GM12878 (cell line): ENCODE data around the gene MAML2. TPM values are rescaled to one million over a fixed set of nuclear protein-coding genes. Genes with fewer than 3 reads are reported as not detected.

Experiments used
- ATAC-seq: fragments of 200-7000 bp; cut with Tn5 transposase; 3 replicates; pipeline ENCODE4 v1.9.1; 2020; ENCODE audit warnings: mild to moderate bottlenecking, moderate library complexity
- BruUV-seq: library from RNA; stranded (reverse); fragments of 400-500 nt; replicated peaks from 2 replicates; lab custom pipeline; 2021; lab: Mats Ljungman, UMichigan
- CTCF ChIA-PET: fragments of 300-600 bp; sonication (Branson Sonifier 250); formaldehyde crosslinking; extraction: SDS; loops from one replicate; lab custom pipeline; 2021; ENCODE audit warnings: inconsistent platforms; lab: Yijun Ruan, JAX
- POLR2A ChIA-PET: fragments of 350-600 bp; formaldehyde crosslinking; extraction: SDS; loops from one replicate; lab custom pipeline; 2021; ENCODE audit warnings: inconsistent platforms; lab: Charles Lee
- RAD21 ChIA-PET: fragments of 300-600 bp; sonication (Branson Sonifier 250); formaldehyde crosslinking; loops from one replicate; lab custom pipeline; 2023; ENCODE audit warnings: antibody characterized with exemption; ENCODE audit not compliant: unreplicated experiment; lab: Charles Lee
- SMC1A ChIA-PET: fragments of 300-600 bp; sonication (Branson Sonifier 250); formaldehyde crosslinking; loops from one replicate; lab custom pipeline; 2023; ENCODE audit not compliant: unreplicated experiment, uncharacterized antibody; lab: Charles Lee
- DNase-seq: peaks from one replicate; pipeline ENCODE4 v3.0.0-alpha.2; 2011; ENCODE audit warnings: low read depth, low spot score
- FAIRE-seq: peaks from 3 replicates; lab custom pipeline; 2011; peaks lifted over from hg19 to GRCh38; lab: Jason Lieb, UNC
- H2AFZ ChIP-seq: 2 replicates; pipeline ENCODE4 v1.6.0; 2011; ENCODE audit warnings: low read depth, low read length, control low read depth; ENCODE audit not compliant: control insufficient read depth
- H3K27ac ChIP-seq: 2 replicates; pipeline ENCODE4 v1.5.1; 2011; ENCODE audit warnings: control low read depth; ENCODE audit not compliant: control insufficient read depth, insufficient read depth
- H3K27me3 ChIP-seq, 2 experiments: replicated peaks in 1 of 2; 2 replicates each; pipeline versions ENCODE4 v1.6.0 to v1.6.1; 2011; ENCODE audit warnings: low read length in 1 of 2; ENCODE audit not compliant: control insufficient read depth in 2 of 2, insufficient read depth in 2 of 2
- H3K36me3 ChIP-seq, 2 experiments: 2 replicates each; pipeline ENCODE4 v1.5.1; 2011; ENCODE audit warnings: low read length in 1 of 2; ENCODE audit not compliant: control insufficient read depth in 2 of 2, insufficient read depth in 2 of 2
- H3K4me1 ChIP-seq: 2 replicates; pipeline ENCODE4 v1.6.1; 2011; ENCODE audit warnings: mild to moderate bottlenecking, low read length, moderate library complexity, mixed read lengths; ENCODE audit not compliant: control insufficient read depth, insufficient read depth
- H3K4me2 ChIP-seq: 2 replicates; pipeline ENCODE4 v1.6.0; 2011; ENCODE audit warnings: control low read depth; ENCODE audit not compliant: control insufficient read depth, insufficient read depth
- H3K4me3 ChIP-seq: fragments of 200-600 bp; sonication (generic); 2 replicates; pipeline ENCODE4 v1.5.1; 2016
- H3K79me2 ChIP-seq: 2 replicates; pipeline ENCODE4 v1.6.0; 2011; ENCODE audit warnings: low read length; ENCODE audit not compliant: control insufficient read depth, insufficient read depth
- H3K9ac ChIP-seq: 2 replicates; pipeline ENCODE4 v1.8.0; 2011; ENCODE audit warnings: low read length, control low read depth, mixed read lengths; ENCODE audit not compliant: control insufficient read depth, insufficient read depth
- H3K9me3 ChIP-seq: replicated peaks from 3 replicates; pipeline ENCODE4 v1.5.1; 2011; ENCODE audit warnings: mild to moderate bottlenecking, low read length; ENCODE audit not compliant: control insufficient read depth, insufficient read depth
- H4K20me1 ChIP-seq: 2 replicates; pipeline ENCODE4 v1.6.0; 2011; ENCODE audit not compliant: control insufficient read depth, insufficient read depth
- BCL11A ChIP-seq: IDR thresholded peaks from 2 replicates; pipeline ENCODE4 v1.6.1; 2011; ENCODE audit warnings: low read depth, low read length
- CREB1 ChIP-seq: IDR thresholded peaks from 2 replicates; pipeline ENCODE4 v1.6.1; 2012; ENCODE audit warnings: low read depth, mild to moderate bottlenecking, inconsistent platforms
- MYC ChIP-seq: IDR thresholded peaks from 2 replicates; pipeline ENCODE4 v1.6.1; 2011; ENCODE audit warnings: mild to moderate bottlenecking, low read length, moderate library complexity, inconsistent platforms; ENCODE audit not compliant: insufficient read depth, insufficient replicate concordance, insufficient read length, severe bottlenecking
- RAD21 ChIP-seq: IDR thresholded peaks from 2 replicates; pipeline ENCODE4 v1.6.1; 2011; ENCODE audit warnings: mild to moderate bottlenecking, low read depth, low read length, moderate library complexity; ENCODE audit not compliant: insufficient read depth
- SIN3A ChIP-seq: IDR thresholded peaks from 2 replicates; pipeline ENCODE4 v1.6.1; 2012; ENCODE audit warnings: low read depth, low read length, improper control_type of control experiment
- in situ Hi-C: fragments of 300-500 bp; cut with MboI; formaldehyde crosslinking; loops from 9 replicates; pipeline ENCODE4 v1.14.3; 2018; ENCODE audit warnings: mixed read lengths
- intact Hi-C: fragments of 100-400 bp; cut with micrococcal nuclease; formaldehyde crosslinking; loops from one replicate; pipeline ENCODE4 v1.14.2; 2022; ENCODE audit not compliant: unreplicated experiment
- polyA plus RNA-seq, 11 experiments: library from polyadenylated mRNA; depleted of rRNA in 4 of 11; unstranded in 6 of 11; stranded (reverse) in 5 of 11; fragments of >200 nt; fragmentation: Nextera tagmentation in 4 of 11; fragmentation: Illumina TruSeq in 1 of 11; extraction: Ambion mirVana in 4 of 11; extraction: Trizol in 1 of 11; gene quantifications; 1 replicate in 1 of 11; 2 replicates in 10 of 11; pipeline versions ENCODE4 v1.2.1 to v1.2.3, GENCODE V29; 2011 to 2016; ENCODE audit warnings: inconsistent platforms in 2 of 11, missing spikeins in 2 of 11, low read depth in 1 of 11
- total RNA-seq, 4 experiments: library from RNA; depleted of rRNA in 3 of 4; stranded (reverse); fragments of >200 nt in 3 of 4; fragmentation: Illumina TruSeq in 1 of 4; extraction: Trizol in 1 of 4; gene quantifications; 2 replicates each; pipeline versions ENCODE4 v1.2.1 to v1.2.3, GENCODE V29; 2013 to 2021
- TF ChIP-seq, protein P1 (sequence below): fragments of 450-650 bp; IDR thresholded peaks from 2 replicates; pipeline ENCODE4 v1.6.1; 2017; ENCODE audit warnings: mild to moderate bottlenecking
- TF ChIP-seq, protein P2 (sequence below): fragments of 450-650 bp; IDR thresholded peaks from 2 replicates; pipeline ENCODE4 v1.6.1; 2014; ENCODE audit warnings: mild to moderate bottlenecking

Gene MAML2
- total and polyA plus RNA-seq, 10 of the 15 experiments (the other 5 are each of a cell fraction or from before 2014, with no cell fraction given) = 2.5 to 15.1 (median 12.0) TPM

DNA sequence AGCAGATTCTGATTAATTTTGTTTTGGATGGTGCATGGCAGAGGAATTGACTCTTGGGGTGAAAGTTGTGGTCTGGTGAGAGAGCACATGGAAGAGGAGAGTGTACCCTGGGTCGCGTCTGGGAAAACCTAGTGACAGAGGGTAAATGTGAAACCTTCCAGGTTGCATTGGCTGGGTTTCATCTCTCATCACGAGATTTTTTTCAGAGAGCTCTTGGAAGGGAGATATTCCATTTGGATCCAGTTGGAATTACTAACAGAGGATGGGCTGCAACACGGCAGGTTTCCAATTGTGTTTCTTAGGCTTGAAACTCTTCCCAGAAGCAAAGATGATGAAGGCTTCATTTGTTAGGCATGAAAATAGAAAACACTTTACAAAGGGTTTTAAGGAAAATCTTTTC lies 309.4 kb downstream of the MAML2 start (continued):
- TF ChIP-seq, protein P1, sequence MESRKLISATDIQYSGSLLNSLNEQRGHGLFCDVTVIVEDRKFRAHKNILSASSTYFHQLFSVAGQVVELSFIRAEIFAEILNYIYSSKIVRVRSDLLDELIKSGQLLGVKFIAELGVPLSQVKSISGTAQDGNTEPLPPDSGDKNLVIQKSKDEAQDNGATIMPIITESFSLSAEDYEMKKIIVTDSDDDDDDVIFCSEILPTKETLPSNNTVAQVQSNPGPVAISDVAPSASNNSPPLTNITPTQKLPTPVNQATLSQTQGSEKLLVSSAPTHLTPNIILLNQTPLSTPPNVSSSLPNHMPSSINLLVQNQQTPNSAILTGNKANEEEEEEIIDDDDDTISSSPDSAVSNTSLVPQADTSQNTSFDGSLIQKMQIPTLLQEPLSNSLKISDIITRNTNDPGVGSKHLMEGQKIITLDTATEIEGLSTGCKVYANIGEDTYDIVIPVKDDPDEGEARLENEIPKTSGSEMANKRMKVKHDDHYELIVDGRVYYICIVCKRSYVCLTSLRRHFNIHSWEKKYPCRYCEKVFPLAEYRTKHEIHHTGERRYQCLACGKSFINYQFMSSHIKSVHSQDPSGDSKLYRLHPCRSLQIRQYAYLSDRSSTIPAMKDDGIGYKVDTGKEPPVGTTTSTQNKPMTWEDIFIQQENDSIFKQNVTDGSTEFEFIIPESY = no peak
- TF ChIP-seq CREB1 (no peak), RAD21 (no peak), MYC (no peak), BCL11A (no peak), SIN3A (no peak)

DNA sequence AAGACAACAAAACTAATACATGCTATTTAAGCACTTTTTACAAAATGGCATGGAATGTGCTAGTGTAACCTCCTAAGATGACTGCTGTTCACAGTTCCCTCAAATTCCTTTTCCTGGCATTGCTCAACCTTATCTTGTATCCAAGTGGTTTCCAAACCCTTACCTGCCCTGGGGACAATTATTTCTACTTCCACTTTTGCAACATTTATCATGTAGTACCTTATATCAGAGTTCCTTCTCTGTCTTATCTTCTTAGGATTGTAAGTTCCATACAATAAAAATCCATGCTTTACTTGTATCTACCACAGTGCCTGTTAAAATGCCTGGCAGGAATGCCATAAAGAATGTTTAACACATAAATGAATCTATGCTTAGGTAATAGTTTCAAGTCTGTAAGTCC lies 309.9 kb downstream of the MAML2 start:
- no peak overlapping the region for H2AFZ ChIP-seq
- ATAC-seq (no peak), FAIRE-seq (no peak), DNase-seq (no peak)
- no peaks in the 10 kb centered on the region; the same call in 1 of the 2 replicates for H3K79me2 ChIP-seq
- RAD21 ChIA-PET = no interaction called here
- CTCF ChIA-PET = interaction anchor here (0.9 to 1.8 kb wide), 3 partner anchors 9 to 22 kb away, joined by 3 to 4 read pairs (median 4); no protein-coding TSS in a partner anchor
- in situ Hi-C loops (no loop called here), intact Hi-C loops (no loop called here)
- H3K27ac ChIP-seq = no peak overlapping the region
- no peak overlapping the region for H3K9ac ChIP-seq
- H3K9me3 ChIP-seq = no peaks in the 10 kb centered on the region
- peaks cover 26% of the 10 kb centered on the region for H3K4me1 ChIP-seq
- H3K4me3 ChIP-seq = no peak overlapping the region
- SMC1A ChIA-PET = interaction anchor here (1.4 kb wide), 1 partner anchor 10 kb away, joined by 5 read pairs; no protein-coding TSS in a partner anchor
- POLR2A ChIA-PET = interaction anchor here (0.6 to 0.9 kb wide), 2 partner anchors 19 to 249 kb away, joined by 3 to 5 read pairs; no protein-coding TSS in a partner anchor
- BruUV-seq = no TSS peak
- TF ChIP-seq, protein P2, sequence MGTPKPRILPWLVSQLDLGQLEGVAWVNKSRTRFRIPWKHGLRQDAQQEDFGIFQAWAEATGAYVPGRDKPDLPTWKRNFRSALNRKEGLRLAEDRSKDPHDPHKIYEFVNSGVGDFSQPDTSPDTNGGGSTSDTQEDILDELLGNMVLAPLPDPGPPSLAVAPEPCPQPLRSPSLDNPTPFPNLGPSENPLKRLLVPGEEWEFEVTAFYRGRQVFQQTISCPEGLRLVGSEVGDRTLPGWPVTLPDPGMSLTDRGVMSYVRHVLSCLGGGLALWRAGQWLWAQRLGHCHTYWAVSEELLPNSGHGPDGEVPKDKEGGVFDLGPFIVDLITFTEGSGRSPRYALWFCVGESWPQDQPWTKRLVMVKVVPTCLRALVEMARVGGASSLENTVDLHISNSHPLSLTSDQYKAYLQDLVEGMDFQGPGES = no peak
- no peaks in the 10 kb centered on the region for H3K27me3 ChIP-seq
- no peaks in the 10 kb centered on the region for H3K36me3 ChIP-seq
- no peak overlapping the region for H3K4me2 ChIP-seq
- no peaks in the 10 kb centered on the region for H4K20me1 ChIP-seq
